Panc1 (cell line): ENCODE measurements around the gene CACNA1A.

Experiments used
- CTCF ChIP-seq: fragments of 450-650 bp; IDR thresholded peaks from 2 replicates; pipeline ENCODE4 v1.5.1; 2017; ENCODE audit warnings: mild to moderate bottlenecking
- REST ChIP-seq, 2 experiments: IDR thresholded peaks; 2 replicates each; pipeline ENCODE4 v1.6.1; 2011 to 2012; ENCODE audit warnings: low read depth in 2 of 2, control low read depth in 1 of 2, low read length in 1 of 2, mild to moderate bottlenecking in 1 of 2, moderate library complexity in 1 of 2; ENCODE audit not compliant: insufficient read depth in 1 of 2
- SIN3A ChIP-seq: IDR thresholded peaks from 2 replicates; pipeline ENCODE4 v1.6.1; 2012; ENCODE audit warnings: low read depth, mild to moderate bottlenecking, low read length, moderate library complexity, borderline replicate concordance; ENCODE audit not compliant: insufficient read depth

DNA sequence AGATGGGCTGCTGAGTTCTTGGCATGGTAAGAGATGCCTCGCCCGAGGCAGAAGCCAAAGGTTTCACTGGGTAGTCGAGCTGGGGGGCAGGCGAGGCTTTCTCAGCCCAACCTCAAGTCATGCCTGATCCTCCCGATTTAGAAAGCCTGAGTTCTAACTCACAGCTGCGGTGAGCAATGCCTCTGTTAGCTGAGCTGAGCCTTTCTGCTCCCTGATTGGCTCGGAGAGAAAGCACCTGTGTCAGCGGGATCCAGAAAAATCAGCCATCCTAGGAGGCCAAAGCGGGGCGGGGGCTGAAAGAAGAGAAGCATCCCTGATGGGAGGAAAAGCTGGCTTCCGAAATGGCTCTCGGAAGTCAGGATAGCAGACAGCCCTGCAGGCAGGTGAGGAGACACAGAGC, 44.7 kb downstream of the CACNA1A start:
- no peak for TF ChIP-seq CTCF
- no peak for TF ChIP-seq REST (IDR thresholded peaks at IDR 0.05; ENCODE audit: insufficient read depth in 1 of 2, low read depth in 2 of 2, low read length in 1 of 2)
- TF ChIP-seq SIN3A: no peak
